DOHH2 (cell line): ENCODE results near the gene TF.

Experiments
- H3F3A ChIP-seq: fragments of 200-600 bp; sonication (generic), shearing (Covaris generic); 2 replicates; pipeline ENCODE4 v1.6.0; 2016; ENCODE audit warnings: antibody characterized with exemption, mild to moderate bottlenecking; ENCODE audit not compliant: control insufficient read depth, insufficient read depth
- H3K27ac ChIP-seq: fragments of 200-600 bp; sonication (generic); 2 replicates; pipeline ENCODE4 v1.5.1; 2014; ENCODE audit warnings: low read depth, mild to moderate bottlenecking, low read length, moderate library complexity
- H3K27me3 ChIP-seq: fragments of 200-600 bp; sonication (generic); 2 replicates; pipeline ENCODE4 v1.6.1; 2014; ENCODE audit warnings: mild to moderate bottlenecking, low read length, mixed read lengths; ENCODE audit not compliant: control insufficient read depth
- H3K36me3 ChIP-seq: fragments of 200-600 bp; sonication (generic); 2 replicates; pipeline ENCODE4 v1.6.1; 2014; ENCODE audit warnings: mild to moderate bottlenecking, low read length, moderate library complexity, mixed read lengths; ENCODE audit not compliant: control insufficient read depth
- H3K4me1 ChIP-seq: fragments of 200-600 bp; sonication (generic); 2 replicates; pipeline ENCODE4 v1.6.1; 2014; ENCODE audit warnings: mild to moderate bottlenecking, low read length, mixed read lengths; ENCODE audit not compliant: control insufficient read depth
- H3K4me2 ChIP-seq: fragments of 200-600 bp; sonication (generic); 2 replicates; pipeline ENCODE4 v1.6.0; 2014; ENCODE audit warnings: mild to moderate bottlenecking, low read length, moderate library complexity
- H3K4me3 ChIP-seq: fragments of 200-600 bp; sonication (generic); 2 replicates; pipeline ENCODE4 v1.5.1; 2014; ENCODE audit warnings: mild to moderate bottlenecking, low read length, mixed read lengths
- H3K79me2 ChIP-seq: fragments of 200-600 bp; sonication (generic); 2 replicates; pipeline ENCODE4 v1.6.1; 2014; ENCODE audit warnings: mild to moderate bottlenecking, low read length, mixed read lengths; ENCODE audit not compliant: control insufficient read depth
- H3K9me2 ChIP-seq: fragments of 200-600 bp; sonication (generic); replicated peaks from 2 replicates; pipeline ENCODE4 v1.6.1; 2014; ENCODE audit warnings: mild to moderate bottlenecking, low read length, mixed read lengths; ENCODE audit not compliant: control insufficient read depth
- H3K9me3 ChIP-seq: fragments of 200-600 bp; sonication (generic); 2 replicates; pipeline ENCODE4 v1.6.1; 2014; ENCODE audit warnings: antibody characterized with exemption, low read length, mixed read lengths; ENCODE audit not compliant: control insufficient read depth, insufficient read depth
- H4K20me1 ChIP-seq: fragments of 200-600 bp; sonication (generic); 2 replicates; pipeline ENCODE4 v1.6.0; 2014; ENCODE audit warnings: low read depth, mild to moderate bottlenecking, antibody characterized with exemption, low read length, moderate library complexity; ENCODE audit not compliant: control insufficient read depth, insufficient read depth
- CTCF ChIP-seq: fragments of 200-600 bp; sonication (generic); IDR thresholded peaks from one replicate; pipeline ENCODE4 v1.5.1; 2014; ENCODE audit warnings: antibody characterized with exemption, mild to moderate bottlenecking, low read depth, low read length; ENCODE audit not compliant: poor library complexity, severe bottlenecking
- EZH2phosphoT487 ChIP-seq: fragments of 200-600 bp; sonication (generic); IDR thresholded peaks from 2 replicates; pipeline ENCODE4 v1.6.1; 2017; ENCODE audit warnings: borderline replicate concordance, mild to moderate bottlenecking, antibody characterized with exemption, low read length, moderate library complexity, mixed read lengths

The TF gene

GRCh38 chr3:133835418-133835743 is 89.2 kb downstream of the TF start:
- TF ChIP-seq CTCF = no peak
- no peak for TF ChIP-seq EZH2phosphoT487
- H4K20me1 ChIP-seq = no peaks in the 10 kb centered on the region
- no peaks in the 10 kb centered on the region for H3K36me3 ChIP-seq
- no peaks in the 10 kb centered on the region for H3K9me3 ChIP-seq
- H3K27ac ChIP-seq = no peak overlapping the region
- H3K4me3 ChIP-seq = no peak overlapping the region
- no peak overlapping the region for H3K4me2 ChIP-seq
- H3K27me3 ChIP-seq = no peaks in the 10 kb centered on the region
- no peaks in the 10 kb centered on the region for H3K4me1 ChIP-seq
- H3K79me2 ChIP-seq = no peaks in the 10 kb centered on the region
- no peaks in the 10 kb centered on the region for H3K9me2 ChIP-seq
- no peaks in the 10 kb centered on the region for H3F3A ChIP-seq

- no peaks in the 10 kb centered on the region for H3F3A ChIP-seq
- H3K27me3 ChIP-seq = no peaks in the 10 kb centered on the region
- no peak for TF ChIP-seq CTCF
- TF ChIP-seq EZH2phosphoT487 = no peak
Observed at GRCh38 chr3:133835961-133836360, 89.8 kb downstream of the TF start.

GRCh38 chr3:133836497-133837158 is 90.4 kb downstream of the TF start:
- no peak overlapping the region for H3K27ac ChIP-seq
- no peak overlapping the region for H3K4me3 ChIP-seq
- no peaks in the 10 kb centered on the region for H3K9me3 ChIP-seq
- no peaks in the 10 kb centered on the region for H3K9me2 ChIP-seq
- no peaks in the 10 kb centered on the region for H3K79me2 ChIP-seq
- no peaks in the 10 kb centered on the region for H3K4me1 ChIP-seq
- no peaks in the 10 kb centered on the region for H3K36me3 ChIP-seq
- no peak overlapping the region for H3K4me2 ChIP-seq
- H3K27me3 ChIP-seq = no peaks in the 10 kb centered on the region
- TF ChIP-seq EZH2phosphoT487 (no peak), CTCF (no peak)
- H4K20me1 ChIP-seq = no peaks in the 10 kb centered on the region
- no peaks in the 10 kb centered on the region for H3F3A ChIP-seq

More at GRCh38 chr3:133835961-133836360, 89.8 kb downstream of the TF start:
- Histone ChIP-seq H3K4me3 (no peak overlapping the region), H3K9me2 (no peaks in the 10 kb centered on the region), H3K4me1 (no peaks in the 10 kb centered on the region), H3K36me3 (no peaks in the 10 kb centered on the region), H4K20me1 (no peaks in the 10 kb centered on the region), H3K9me3 (no peaks in the 10 kb centered on the region), H3K27ac (no peak overlapping the region), H3K79me2 (no peaks in the 10 kb centered on the region), H3K4me2 (no peak overlapping the region)
